Ascending aorta (tissue), 2 donors: ENCODE data around the gene NCMAP. TPM values are rescaled to one million over a fixed set of nuclear protein-coding genes. Genes with fewer than 3 reads are reported as not detected.

Source experiments
- DNase-seq, 2 donors: peaks; one replicate each; pipeline ENCODE4 v3.0.0-alpha.2; 2019; ENCODE audit warnings: low spot score in 2 of 2
- H3K27ac ChIP-seq, 2 donors: fragments of 200-600 bp; sonication (generic); one replicate each; pipeline ENCODE4 v1.5.1; 2016 to 2017; ENCODE audit warnings: mild to moderate bottlenecking in 1 of 2
- H3K27me3 ChIP-seq: fragments of 200-600 bp; sonication (generic); one replicate; pipeline ENCODE4 v1.5.1; 2017
- H3K36me3 ChIP-seq, 2 donors: fragments of 200-600 bp; sonication (generic); one replicate each; pipeline ENCODE4 v1.5.1; 2016
- H3K4me1 ChIP-seq, 2 donors: fragments of 200-600 bp; sonication (generic); one replicate each; pipeline ENCODE4 v1.5.1; 2016 to 2017; ENCODE audit warnings: mild to moderate bottlenecking in 1 of 2
- H3K4me3 ChIP-seq, 2 donors: fragments of 200-600 bp; sonication (generic); one replicate each; pipeline ENCODE4 v1.5.1; 2016 to 2017; ENCODE audit warnings: mild to moderate bottlenecking in 1 of 2
- H3K9me3 ChIP-seq, 2 donors: fragments of 200-600 bp; sonication (generic); one replicate each; pipeline ENCODE4 v1.5.1; 2016
- intact Hi-C: fragments of 100-400 bp; cut with DNase I; formaldehyde crosslinking; loops from one replicate; pipeline ENCODE4 v1.15.1; 2023
- total RNA-seq: library from RNA; depleted of rRNA; stranded (reverse); fragments of >200 nt; gene quantifications from one replicate; pipeline ENCODE4 v1.1.0, GENCODE V29; 2016
- TF ChIP-seq, protein P1 (sequence below), 3 experiments: fragments of 200-600 bp in 2 of 3; fragments of 450-650 bp in 1 of 3; sonication (generic) in 2 of 3; IDR thresholded peaks; one replicate each; pipeline ENCODE4 v1.5.1; 2016 to 2019; ENCODE audit warnings: antibody characterized with exemption in 3 of 3, mild to moderate bottlenecking in 1 of 3, moderate library complexity in 1 of 3

The NCMAP gene
- total RNA-seq, 1 donor from 2014 or later: not detected

DNA sequence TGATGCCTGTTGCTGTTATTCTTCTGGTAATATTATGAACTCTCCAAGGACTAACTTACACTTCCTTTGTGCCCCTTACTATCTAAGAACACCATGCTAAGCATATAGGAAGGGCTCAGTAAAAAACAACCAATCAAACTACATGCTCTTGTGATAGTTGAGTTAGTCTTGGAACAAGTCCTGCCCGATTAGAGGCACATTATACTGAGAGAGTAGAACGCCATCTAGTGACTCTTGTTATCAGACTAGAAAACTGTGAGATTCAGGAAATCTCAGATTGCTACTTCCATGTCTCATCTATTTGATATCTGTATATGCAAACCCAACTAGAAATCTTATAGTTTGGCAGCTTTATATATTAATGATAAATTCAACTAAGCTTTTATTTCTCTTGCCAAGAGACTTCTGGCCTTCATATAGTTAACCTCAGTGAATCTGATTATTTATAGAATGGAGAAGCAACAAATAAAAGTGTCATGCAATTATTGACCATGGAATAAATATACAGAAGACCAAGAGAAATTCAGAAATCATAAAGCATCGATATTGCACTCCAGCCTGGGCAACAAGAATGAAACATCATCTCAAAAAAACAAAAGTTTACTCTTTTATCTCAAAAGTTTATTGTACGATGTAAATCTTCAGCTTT is 79.4 kb downstream of the NCMAP start:
- TF ChIP-seq, protein P1, sequence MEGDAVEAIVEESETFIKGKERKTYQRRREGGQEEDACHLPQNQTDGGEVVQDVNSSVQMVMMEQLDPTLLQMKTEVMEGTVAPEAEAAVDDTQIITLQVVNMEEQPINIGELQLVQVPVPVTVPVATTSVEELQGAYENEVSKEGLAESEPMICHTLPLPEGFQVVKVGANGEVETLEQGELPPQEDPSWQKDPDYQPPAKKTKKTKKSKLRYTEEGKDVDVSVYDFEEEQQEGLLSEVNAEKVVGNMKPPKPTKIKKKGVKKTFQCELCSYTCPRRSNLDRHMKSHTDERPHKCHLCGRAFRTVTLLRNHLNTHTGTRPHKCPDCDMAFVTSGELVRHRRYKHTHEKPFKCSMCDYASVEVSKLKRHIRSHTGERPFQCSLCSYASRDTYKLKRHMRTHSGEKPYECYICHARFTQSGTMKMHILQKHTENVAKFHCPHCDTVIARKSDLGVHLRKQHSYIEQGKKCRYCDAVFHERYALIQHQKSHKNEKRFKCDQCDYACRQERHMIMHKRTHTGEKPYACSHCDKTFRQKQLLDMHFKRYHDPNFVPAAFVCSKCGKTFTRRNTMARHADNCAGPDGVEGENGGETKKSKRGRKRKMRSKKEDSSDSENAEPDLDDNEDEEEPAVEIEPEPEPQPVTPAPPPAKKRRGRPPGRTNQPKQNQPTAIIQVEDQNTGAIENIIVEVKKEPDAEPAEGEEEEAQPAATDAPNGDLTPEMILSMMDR (IDR thresholded peaks at IDR 0.05): peak; percentile 28 to 56 (median 31)
- no peaks in the 10 kb centered on the region for H3K36me3 ChIP-seq
- no peak for DNase-seq
- intact Hi-C loops: loop anchor here (5.0 kb wide), 2 partner anchors 218 to 433 kb away; partner anchors contain the start of gene NIPAL3
- H3K4me3 ChIP-seq: no peak overlapping the region
- H3K27me3 ChIP-seq: no peaks in the 10 kb centered on the region
- H3K9me3 ChIP-seq: no peaks in the 10 kb centered on the region
- no peak overlapping the region for H3K27ac ChIP-seq
- no peaks in the 10 kb centered on the region for H3K4me1 ChIP-seq

DNA sequence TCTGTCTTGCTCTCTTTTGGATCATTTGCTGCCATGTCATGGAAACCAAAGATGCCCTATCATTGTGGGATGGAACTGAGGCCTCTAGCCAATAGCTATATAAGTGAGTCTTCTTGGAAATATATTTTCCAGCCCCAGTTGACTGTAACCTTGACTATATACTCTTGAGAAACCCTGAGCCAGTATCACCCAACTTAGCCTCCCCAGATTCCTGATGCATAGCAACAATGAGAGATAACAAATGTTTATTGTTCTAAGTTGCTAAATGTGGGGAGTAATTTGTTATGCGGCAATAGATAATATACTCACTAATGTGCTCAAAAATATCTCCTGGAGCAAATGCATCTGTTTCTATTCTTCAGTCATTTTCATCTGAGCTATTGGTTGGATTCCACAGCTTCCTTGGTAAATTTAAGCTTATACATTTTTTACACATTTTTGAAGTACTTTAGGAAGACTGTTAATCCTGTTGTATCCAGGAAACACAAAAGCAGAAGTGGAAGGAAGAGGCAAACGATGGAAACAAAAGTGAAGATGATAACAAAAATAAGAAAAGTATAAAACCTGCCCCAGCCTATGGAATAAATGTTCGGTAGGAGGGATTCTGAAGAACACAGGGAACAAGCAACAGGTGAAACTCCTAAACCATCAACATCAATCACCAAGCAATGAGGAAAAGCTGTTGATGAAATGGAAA is 80.9 kb downstream of the NCMAP start:
- Histone ChIP-seq H3K36me3 (no peaks in the 10 kb centered on the region), H3K9me3 (no peaks in the 10 kb centered on the region), H3K27me3 (no peaks in the 10 kb centered on the region), H3K4me3 (no peak overlapping the region), H3K27ac (no peak overlapping the region), H3K4me1 (peaks cover 3 to 5% of the 10 kb centered on the region in 2 donors)
- no peak for DNase-seq
- TF ChIP-seq, protein P1 (IDR thresholded peaks at IDR 0.05): no peak
- intact Hi-C loops: loop anchor here (5.0 kb wide), 2 partner anchors 220 to 435 kb away; partner anchors contain the start of gene NIPAL3

GRCh38 chr1:24639094-24639493 is 83.2 kb downstream of the NCMAP start:
- intact Hi-C loops: loop anchor here (5.0 kb wide), 2 partner anchors 222 to 437 kb away; partner anchors contain the start of gene NIPAL3
- TF ChIP-seq, protein P1 (IDR thresholded peaks at IDR 0.05): no peak
- Histone ChIP-seq H3K27me3 (no peaks in the 10 kb centered on the region), H3K9me3 (no peaks in the 10 kb centered on the region), H3K4me3 (no peak overlapping the region), H3K36me3 (no peaks in the 10 kb centered on the region), H3K4me1 (peaks cover 4 to 7% of the 10 kb centered on the region in 2 donors), H3K27ac (no peak overlapping the region)
- DNase-seq: no peak

GRCh38 chr1:24639881-24640280 is 84.0 kb downstream of the NCMAP start:
- Histone ChIP-seq H3K4me3 (no peak overlapping the region), H3K36me3 (no peaks in the 10 kb centered on the region), H3K27me3 (no peaks in the 10 kb centered on the region), H3K27ac (no peak overlapping the region), H3K9me3 (no peaks in the 10 kb centered on the region), H3K4me1 (peaks cover 8 to 13% of the 10 kb centered on the region in 2 donors)
- TF ChIP-seq, protein P1 (IDR thresholded peaks at IDR 0.05): no peak
- intact Hi-C loops: loop anchor here (5.0 kb wide), 4 partner anchors 223 to 1522 kb away; partner anchors contain the start of genes NIPAL3 and SYF2
- no peak for DNase-seq

- no peak for DNase-seq
- Histone ChIP-seq H3K4me1 (peaks cover 8 to 15% of the 10 kb centered on the region in 2 donors), H3K36me3 (no peaks in the 10 kb centered on the region), H3K4me3 (no peak overlapping the region), H3K27me3 (no peaks in the 10 kb centered on the region), H3K9me3 (no peaks in the 10 kb centered on the region), H3K27ac (no peak overlapping the region)
- TF ChIP-seq, protein P1 (IDR thresholded peaks at IDR 0.05): no peak
- intact Hi-C loops: loop anchor here (5.0 kb wide), 2 partner anchors 592 to 1522 kb away; partner anchors contain the start of gene SYF2
Observed at GRCh38 chr1:24640288-24640687, 84.4 kb downstream of the NCMAP start.
